ENCODE measurements around the gene DPP8.

DNA sequence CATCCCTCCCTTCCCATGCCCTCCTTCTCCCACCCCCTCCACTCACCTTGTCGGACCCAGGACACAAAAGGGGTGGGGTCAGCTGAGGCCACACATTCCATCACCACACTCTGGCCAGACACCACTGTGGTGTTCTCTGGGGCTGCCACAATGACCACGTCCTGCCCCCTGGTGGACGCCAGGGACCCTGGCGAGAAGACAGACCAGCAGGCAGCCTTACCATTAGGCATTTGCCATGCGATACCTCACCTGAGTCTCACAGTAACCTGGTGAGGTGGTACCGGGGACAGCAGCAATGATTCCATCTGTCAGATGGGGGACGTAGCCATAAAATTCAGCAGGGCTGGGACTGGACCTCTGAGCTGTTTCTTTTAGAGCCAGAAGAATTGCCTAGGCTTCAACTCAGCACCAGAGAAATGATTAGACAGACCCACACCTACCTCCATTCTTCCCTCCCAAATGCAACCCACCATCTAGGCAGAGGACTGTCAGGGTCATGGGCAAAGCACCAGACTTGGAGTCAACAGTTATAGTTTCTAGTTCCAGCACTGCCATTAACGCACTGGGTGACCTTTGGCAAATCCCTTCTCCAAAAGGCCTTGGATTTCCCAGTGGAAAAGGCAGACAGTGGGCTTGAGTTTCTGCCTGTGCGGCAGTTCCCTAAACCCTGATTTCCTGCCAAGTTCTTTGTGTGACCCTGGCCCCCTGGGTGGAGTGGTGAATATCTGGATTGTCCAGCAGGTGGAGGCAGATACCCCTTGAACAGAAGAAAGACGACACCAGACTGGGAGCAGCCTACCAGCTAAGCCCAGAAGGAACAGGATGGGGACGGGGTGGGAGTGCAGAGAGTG, 116.5 kb downstream of the DPP8 start:
- TF ChIP-seq, protein P1, sequence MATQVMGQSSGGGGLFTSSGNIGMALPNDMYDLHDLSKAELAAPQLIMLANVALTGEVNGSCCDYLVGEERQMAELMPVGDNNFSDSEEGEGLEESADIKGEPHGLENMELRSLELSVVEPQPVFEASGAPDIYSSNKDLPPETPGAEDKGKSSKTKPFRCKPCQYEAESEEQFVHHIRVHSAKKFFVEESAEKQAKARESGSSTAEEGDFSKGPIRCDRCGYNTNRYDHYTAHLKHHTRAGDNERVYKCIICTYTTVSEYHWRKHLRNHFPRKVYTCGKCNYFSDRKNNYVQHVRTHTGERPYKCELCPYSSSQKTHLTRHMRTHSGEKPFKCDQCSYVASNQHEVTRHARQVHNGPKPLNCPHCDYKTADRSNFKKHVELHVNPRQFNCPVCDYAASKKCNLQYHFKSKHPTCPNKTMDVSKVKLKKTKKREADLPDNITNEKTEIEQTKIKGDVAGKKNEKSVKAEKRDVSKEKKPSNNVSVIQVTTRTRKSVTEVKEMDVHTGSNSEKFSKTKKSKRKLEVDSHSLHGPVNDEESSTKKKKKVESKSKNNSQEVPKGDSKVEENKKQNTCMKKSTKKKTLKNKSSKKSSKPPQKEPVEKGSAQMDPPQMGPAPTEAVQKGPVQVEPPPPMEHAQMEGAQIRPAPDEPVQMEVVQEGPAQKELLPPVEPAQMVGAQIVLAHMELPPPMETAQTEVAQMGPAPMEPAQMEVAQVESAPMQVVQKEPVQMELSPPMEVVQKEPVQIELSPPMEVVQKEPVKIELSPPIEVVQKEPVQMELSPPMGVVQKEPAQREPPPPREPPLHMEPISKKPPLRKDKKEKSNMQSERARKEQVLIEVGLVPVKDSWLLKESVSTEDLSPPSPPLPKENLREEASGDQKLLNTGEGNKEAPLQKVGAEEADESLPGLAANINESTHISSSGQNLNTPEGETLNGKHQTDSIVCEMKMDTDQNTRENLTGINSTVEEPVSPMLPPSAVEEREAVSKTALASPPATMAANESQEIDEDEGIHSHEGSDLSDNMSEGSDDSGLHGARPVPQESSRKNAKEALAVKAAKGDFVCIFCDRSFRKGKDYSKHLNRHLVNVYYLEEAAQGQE (IDR thresholded peaks at IDR 0.05; ENCODE audit: low read depth, low read length) = no peak
- TF ChIP-seq, protein P2, sequence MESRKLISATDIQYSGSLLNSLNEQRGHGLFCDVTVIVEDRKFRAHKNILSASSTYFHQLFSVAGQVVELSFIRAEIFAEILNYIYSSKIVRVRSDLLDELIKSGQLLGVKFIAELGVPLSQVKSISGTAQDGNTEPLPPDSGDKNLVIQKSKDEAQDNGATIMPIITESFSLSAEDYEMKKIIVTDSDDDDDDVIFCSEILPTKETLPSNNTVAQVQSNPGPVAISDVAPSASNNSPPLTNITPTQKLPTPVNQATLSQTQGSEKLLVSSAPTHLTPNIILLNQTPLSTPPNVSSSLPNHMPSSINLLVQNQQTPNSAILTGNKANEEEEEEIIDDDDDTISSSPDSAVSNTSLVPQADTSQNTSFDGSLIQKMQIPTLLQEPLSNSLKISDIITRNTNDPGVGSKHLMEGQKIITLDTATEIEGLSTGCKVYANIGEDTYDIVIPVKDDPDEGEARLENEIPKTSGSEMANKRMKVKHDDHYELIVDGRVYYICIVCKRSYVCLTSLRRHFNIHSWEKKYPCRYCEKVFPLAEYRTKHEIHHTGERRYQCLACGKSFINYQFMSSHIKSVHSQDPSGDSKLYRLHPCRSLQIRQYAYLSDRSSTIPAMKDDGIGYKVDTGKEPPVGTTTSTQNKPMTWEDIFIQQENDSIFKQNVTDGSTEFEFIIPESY (IDR thresholded peaks at IDR 0.05; ENCODE audit: borderline replicate concordance, low read depth) = no peak
- no peak for TF ChIP-seq SIN3A (IDR thresholded peaks at IDR 0.05; ENCODE audit: borderline replicate concordance, low read depth, low read length)
- TF ChIP-seq, protein P3, sequence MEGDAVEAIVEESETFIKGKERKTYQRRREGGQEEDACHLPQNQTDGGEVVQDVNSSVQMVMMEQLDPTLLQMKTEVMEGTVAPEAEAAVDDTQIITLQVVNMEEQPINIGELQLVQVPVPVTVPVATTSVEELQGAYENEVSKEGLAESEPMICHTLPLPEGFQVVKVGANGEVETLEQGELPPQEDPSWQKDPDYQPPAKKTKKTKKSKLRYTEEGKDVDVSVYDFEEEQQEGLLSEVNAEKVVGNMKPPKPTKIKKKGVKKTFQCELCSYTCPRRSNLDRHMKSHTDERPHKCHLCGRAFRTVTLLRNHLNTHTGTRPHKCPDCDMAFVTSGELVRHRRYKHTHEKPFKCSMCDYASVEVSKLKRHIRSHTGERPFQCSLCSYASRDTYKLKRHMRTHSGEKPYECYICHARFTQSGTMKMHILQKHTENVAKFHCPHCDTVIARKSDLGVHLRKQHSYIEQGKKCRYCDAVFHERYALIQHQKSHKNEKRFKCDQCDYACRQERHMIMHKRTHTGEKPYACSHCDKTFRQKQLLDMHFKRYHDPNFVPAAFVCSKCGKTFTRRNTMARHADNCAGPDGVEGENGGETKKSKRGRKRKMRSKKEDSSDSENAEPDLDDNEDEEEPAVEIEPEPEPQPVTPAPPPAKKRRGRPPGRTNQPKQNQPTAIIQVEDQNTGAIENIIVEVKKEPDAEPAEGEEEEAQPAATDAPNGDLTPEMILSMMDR (IDR thresholded peaks at IDR 0.05) = peak; percentile 75
